ENCODE measurements around the gene CES1.

CES1 gene

DNA sequence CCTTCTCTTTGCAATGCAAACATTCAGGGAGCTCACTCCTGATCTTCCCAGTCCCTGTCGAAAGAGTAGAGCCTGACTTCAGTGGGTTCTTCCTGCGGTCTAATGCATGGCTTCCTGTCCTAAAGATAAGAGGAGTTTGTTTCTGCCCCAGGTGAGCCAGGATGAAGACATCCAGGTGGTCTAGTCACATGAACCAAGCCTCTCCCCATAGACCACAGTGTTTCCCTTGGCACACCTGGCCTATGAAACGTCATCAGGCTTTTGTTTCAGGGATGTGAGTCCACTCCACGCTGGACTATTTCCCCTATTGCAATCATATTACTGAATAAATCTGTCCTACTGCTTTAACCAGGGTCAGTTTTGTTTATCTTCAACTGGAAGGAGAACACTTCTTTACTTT, 21.1 kb downstream of the CES1 start:
- TF ChIP-seq SNAI2 (CRISPR knock-in tag; IDR thresholded peaks at IDR 0.05) (no peak), TOX (CRISPR knock-in tag; IDR thresholded peaks at IDR 0.05; ENCODE audit: borderline replicate concordance) (no peak), GLIS3 (CRISPR knock-in tag; IDR thresholded peaks at IDR 0.05) (no peak), ZNF8 (CRISPR knock-in tag; IDR thresholded peaks at IDR 0.05) (no peak), ESRRG (CRISPR knock-in tag; IDR thresholded peaks at IDR 0.05) (no peak), TCF4 (CRISPR knock-in tag; IDR thresholded peaks at IDR 0.05; ENCODE audit: borderline replicate concordance) (no peak), ZC3H10 (CRISPR knock-in tag; IDR thresholded peaks at IDR 0.05) (no peak), ZNF565 (CRISPR knock-in tag; conservative IDR thresholded peaks at IDR 0.05; ENCODE audit: low read depth) (no peak), BACH2 (CRISPR knock-in tag; IDR thresholded peaks at IDR 0.05; ENCODE audit: borderline replicate concordance) (no peak), PPARA (CRISPR knock-in tag; IDR thresholded peaks at IDR 0.05; ENCODE audit: borderline replicate concordance) (no peak)
- TF ChIP-seq, protein P1, sequence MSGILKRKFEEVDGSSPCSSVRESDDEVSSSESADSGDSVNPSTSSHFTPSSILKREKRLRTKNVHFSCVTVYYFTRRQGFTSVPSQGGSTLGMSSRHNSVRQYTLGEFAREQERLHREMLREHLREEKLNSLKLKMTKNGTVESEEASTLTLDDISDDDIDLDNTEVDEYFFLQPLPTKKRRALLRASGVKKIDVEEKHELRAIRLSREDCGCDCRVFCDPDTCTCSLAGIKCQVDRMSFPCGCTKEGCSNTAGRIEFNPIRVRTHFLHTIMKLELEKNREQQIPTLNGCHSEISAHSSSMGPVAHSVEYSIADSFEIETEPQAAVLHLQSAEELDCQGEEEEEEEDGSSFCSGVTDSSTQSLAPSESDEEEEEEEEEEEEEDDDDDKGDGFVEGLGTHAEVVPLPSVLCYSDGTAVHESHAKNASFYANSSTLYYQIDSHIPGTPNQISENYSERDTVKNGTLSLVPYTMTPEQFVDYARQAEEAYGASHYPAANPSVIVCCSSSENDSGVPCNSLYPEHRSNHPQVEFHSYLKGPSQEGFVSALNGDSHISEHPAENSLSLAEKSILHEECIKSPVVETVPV (CRISPR knock-in tag; IDR thresholded peaks at IDR 0.05), result no peak
- TF ChIP-seq, protein P2, sequence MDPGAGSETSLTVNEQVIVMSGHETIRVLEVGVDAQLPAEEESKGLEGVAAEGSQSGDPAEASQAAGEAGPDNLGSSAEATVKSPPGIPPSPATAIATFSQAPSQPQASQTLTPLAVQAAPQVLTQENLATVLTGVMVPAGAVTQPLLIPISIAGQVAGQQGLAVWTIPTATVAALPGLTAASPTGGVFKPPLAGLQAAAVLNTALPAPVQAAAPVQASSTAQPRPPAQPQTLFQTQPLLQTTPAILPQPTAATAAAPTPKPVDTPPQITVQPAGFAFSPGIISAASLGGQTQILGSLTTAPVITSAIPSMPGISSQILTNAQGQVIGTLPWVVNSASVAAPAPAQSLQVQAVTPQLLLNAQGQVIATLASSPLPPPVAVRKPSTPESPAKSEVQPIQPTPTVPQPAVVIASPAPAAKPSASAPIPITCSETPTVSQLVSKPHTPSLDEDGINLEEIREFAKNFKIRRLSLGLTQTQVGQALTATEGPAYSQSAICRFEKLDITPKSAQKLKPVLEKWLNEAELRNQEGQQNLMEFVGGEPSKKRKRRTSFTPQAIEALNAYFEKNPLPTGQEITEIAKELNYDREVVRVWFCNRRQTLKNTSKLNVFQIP (CRISPR knock-in tag; IDR thresholded peaks at IDR 0.05; ENCODE audit: borderline replicate concordance, low read depth), result no peak
- TF ChIP-seq, protein P3, sequence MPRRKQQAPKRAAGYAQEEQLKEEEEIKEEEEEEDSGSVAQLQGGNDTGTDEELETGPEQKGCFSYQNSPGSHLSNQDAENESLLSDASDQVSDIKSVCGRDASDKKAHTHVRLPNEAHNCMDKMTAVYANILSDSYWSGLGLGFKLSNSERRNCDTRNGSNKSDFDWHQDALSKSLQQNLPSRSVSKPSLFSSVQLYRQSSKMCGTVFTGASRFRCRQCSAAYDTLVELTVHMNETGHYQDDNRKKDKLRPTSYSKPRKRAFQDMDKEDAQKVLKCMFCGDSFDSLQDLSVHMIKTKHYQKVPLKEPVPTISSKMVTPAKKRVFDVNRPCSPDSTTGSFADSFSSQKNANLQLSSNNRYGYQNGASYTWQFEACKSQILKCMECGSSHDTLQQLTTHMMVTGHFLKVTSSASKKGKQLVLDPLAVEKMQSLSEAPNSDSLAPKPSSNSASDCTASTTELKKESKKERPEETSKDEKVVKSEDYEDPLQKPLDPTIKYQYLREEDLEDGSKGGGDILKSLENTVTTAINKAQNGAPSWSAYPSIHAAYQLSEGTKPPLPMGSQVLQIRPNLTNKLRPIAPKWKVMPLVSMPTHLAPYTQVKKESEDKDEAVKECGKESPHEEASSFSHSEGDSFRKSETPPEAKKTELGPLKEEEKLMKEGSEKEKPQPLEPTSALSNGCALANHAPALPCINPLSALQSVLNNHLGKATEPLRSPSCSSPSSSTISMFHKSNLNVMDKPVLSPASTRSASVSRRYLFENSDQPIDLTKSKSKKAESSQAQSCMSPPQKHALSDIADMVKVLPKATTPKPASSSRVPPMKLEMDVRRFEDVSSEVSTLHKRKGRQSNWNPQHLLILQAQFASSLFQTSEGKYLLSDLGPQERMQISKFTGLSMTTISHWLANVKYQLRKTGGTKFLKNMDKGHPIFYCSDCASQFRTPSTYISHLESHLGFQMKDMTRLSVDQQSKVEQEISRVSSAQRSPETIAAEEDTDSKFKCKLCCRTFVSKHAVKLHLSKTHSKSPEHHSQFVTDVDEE (CRISPR knock-in tag; IDR thresholded peaks at IDR 0.05), result no peak
- ATAC-seq, result no peak

DNA sequence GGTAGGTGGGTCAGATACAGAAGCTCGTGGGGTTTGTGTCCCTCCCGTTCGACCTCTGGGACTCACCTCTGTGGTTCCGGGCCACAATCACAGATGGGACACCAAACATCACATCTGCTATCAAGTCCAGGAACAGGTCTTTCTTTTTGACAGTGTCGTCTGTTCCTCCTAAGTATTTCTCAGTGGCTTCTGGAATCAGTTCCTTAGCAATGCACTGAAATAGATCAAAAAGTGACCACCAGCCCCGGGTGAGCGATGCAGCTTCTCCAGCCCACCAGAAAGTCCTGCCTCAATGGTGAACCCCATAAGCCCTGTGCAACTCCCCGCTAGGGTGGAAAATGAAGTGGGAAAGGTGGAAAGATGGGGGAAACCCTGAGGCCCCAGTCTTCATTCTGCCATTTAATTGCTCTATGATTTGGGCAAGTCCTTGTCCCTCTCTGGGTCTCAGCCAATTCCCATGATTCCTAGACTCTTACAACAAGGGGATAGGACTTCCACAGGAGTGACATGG, 22.4 kb downstream of the CES1 start:
- no peak for ATAC-seq
- TF ChIP-seq, protein P4, sequence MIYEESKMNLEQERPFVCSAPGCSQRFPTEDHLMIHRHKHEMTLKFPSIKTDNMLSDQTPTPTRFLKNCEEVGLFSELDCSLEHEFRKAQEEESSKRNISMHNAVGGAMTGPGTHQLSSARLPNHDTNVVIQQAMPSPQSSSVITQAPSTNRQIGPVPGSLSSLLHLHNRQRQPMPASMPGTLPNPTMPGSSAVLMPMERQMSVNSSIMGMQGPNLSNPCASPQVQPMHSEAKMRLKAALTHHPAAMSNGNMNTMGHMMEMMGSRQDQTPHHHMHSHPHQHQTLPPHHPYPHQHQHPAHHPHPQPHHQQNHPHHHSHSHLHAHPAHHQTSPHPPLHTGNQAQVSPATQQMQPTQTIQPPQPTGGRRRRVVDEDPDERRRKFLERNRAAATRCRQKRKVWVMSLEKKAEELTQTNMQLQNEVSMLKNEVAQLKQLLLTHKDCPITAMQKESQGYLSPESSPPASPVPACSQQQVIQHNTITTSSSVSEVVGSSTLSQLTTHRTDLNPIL (CRISPR knock-in tag; IDR thresholded peaks at IDR 0.05; ENCODE audit: low read depth), result no peak
- TF ChIP-seq TOX (CRISPR knock-in tag; IDR thresholded peaks at IDR 0.05; ENCODE audit: borderline replicate concordance), result no peak

DNA sequence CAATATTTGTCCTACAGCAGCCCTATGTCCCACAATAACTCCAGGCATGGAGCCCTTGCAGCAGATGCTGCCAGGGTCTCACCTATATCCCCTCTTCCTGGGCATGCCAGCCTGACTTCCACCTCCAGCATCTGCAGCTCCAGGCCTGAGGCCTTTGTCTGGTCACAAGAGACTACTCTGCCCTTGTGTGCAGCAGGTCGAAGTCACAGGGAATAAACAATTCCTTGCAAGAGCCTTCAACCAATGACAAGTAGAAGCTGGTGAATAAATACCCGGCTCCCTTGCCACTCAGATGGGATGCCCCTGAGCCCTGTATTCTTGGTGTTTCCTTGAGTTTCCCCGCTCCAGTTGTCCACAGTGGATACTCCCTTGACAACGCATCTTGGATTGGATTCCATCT, 23.0 kb downstream of the CES1 start:
- ATAC-seq, result no peak
- TF ChIP-seq ARNTL (CRISPR knock-in tag; IDR thresholded peaks at IDR 0.05; ENCODE audit: borderline replicate concordance, low read depth) (no peak), PPARA (CRISPR knock-in tag; IDR thresholded peaks at IDR 0.05; ENCODE audit: borderline replicate concordance) (no peak), RARB (CRISPR knock-in tag; IDR thresholded peaks at IDR 0.05) (no peak), OSR1 (CRISPR knock-in tag; IDR thresholded peaks at IDR 0.05) (no peak), ZNF8 (CRISPR knock-in tag; IDR thresholded peaks at IDR 0.05) (no peak), ZFP3 (CRISPR knock-in tag; IDR thresholded peaks at IDR 0.05) (no peak), ISL1 (CRISPR knock-in tag; IDR thresholded peaks at IDR 0.05) (no peak), ZNF565 (CRISPR knock-in tag; conservative IDR thresholded peaks at IDR 0.05; ENCODE audit: low read depth) (no peak), ZFP30 (CRISPR knock-in tag; IDR thresholded peaks at IDR 0.05) (no peak), ESRRG (CRISPR knock-in tag; IDR thresholded peaks at IDR 0.05) (no peak), GLIS3 (CRISPR knock-in tag; IDR thresholded peaks at IDR 0.05) (no peak), BACH2 (CRISPR knock-in tag; IDR thresholded peaks at IDR 0.05; ENCODE audit: borderline replicate concordance) (no peak)
- TF ChIP-seq, protein P2 (CRISPR knock-in tag; IDR thresholded peaks at IDR 0.05; ENCODE audit: borderline replicate concordance, low read depth), result no peak
- TF ChIP-seq, protein P1 (CRISPR knock-in tag; IDR thresholded peaks at IDR 0.05), result no peak
- TF ChIP-seq, protein P3 (CRISPR knock-in tag; IDR thresholded peaks at IDR 0.05), result no peak
- TF ChIP-seq, protein P5, sequence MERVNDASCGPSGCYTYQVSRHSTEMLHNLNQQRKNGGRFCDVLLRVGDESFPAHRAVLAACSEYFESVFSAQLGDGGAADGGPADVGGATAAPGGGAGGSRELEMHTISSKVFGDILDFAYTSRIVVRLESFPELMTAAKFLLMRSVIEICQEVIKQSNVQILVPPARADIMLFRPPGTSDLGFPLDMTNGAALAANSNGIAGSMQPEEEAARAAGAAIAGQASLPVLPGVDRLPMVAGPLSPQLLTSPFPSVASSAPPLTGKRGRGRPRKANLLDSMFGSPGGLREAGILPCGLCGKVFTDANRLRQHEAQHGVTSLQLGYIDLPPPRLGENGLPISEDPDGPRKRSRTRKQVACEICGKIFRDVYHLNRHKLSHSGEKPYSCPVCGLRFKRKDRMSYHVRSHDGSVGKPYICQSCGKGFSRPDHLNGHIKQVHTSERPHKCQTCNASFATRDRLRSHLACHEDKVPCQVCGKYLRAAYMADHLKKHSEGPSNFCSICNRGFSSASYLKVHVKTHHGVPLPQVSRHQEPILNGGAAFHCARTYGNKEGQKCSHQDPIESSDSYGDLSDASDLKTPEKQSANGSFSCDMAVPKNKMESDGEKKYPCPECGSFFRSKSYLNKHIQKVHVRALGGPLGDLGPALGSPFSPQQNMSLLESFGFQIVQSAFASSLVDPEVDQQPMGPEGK (CRISPR knock-in tag; IDR thresholded peaks at IDR 0.05; ENCODE audit: borderline replicate concordance), result no peak

Data from SK-N-SH treated with all-trans-retinoic acid at 6 μM for 48 hours (cell line).